ENCODE measurements around the gene KLK13.

KLK13 gene

GRCh38 chr19:51060336-51060735 is 4.6 kb downstream of the KLK13 start:
- no peak for DNase-seq

GRCh38 chr19:51059715-51060114 is 5.2 kb downstream of the KLK13 start:
- DNase-seq = no peak

GRCh38 chr19:51055866-51056265 is 9.0 kb downstream of the KLK13 start:
- no peak for DNase-seq

GRCh38 chr19:51047031-51047335 is 17.9 kb downstream of the KLK13 start:
- no peak for DNase-seq

- no peak for DNase-seq
These were observed 20.6 kb downstream of the KLK13 start for GRCh38 chr19:51044327-51044726.

GRCh38 chr19:51043497-51043896 is 21.4 kb downstream of the KLK13 start:
- no peak for DNase-seq

- no peak for DNase-seq
These were observed 24.7 kb downstream of the KLK13 start for GRCh38 chr19:51040151-51040550.

GRCh38 chr19:51036519-51036918 is 28.4 kb downstream of the KLK13 start:
- peak in 1 of 4 experiments; percentile 13 for DNase-seq

GRCh38 chr19:51034704-51035103 is 30.2 kb downstream of the KLK13 start, which contains the start of gene KLK12:
Gene KLK12, minus strand, starts transcription at chr19:51035002. Its CDS starts 381 bp downstream, at chr19:51034621.
- DNase-seq = no peak

- DNase-seq = no peak
These were observed 33.0 kb downstream of the KLK13 start for GRCh38 chr19:51031880-51032225.

- no peak for DNase-seq
These were observed 33.5 kb downstream of the KLK13 start for GRCh38 chr19:51031220-51031879.

GRCh38 chr19:51030631-51031030 is 34.3 kb downstream of the KLK13 start:
- DNase-seq = no peak

- no peak for DNase-seq
These were observed 35.2 kb downstream of the KLK13 start for GRCh38 chr19:51029718-51030117.

GRCh38 chr19:51027873-51028272 is 37.0 kb downstream of the KLK13 start:
- DNase-seq = no peak

- DNase-seq = no peak
These were observed 37.6 kb downstream of the KLK13 start for GRCh38 chr19:51027126-51027806.

GRCh38 chr19:51026554-51026831 is 38.4 kb downstream of the KLK13 start, which contains the start of gene KLK11:
Gene KLK11, minus strand, starts transcription at chr19:51026616. Its CDS starts 985 bp downstream, at chr19:51025631.
- DNase-seq = no peak

- DNase-seq = no peak
These were observed 38.9 kb downstream of the KLK13 start for GRCh38 chr19:51025809-51026553.

- DNase-seq = no peak
These were observed 39.5 kb downstream of the KLK13 start for GRCh38 chr19:51025401-51025800.

GRCh38 chr19:51024924-51025323 is 40.0 kb downstream of the KLK13 start:
- DNase-seq = no peak

- DNase-seq = no peak
These were observed 40.9 kb downstream of the KLK13 start for GRCh38 chr19:51023946-51024345.

GRCh38 chr19:51022526-51022925 is 42.4 kb downstream of the KLK13 start:
- no peak for DNase-seq

- peak; percentile 49 to 70 (median 64) for DNase-seq
These were observed 43.8 kb downstream of the KLK13 start for GRCh38 chr19:51020988-51021651.

- DNase-seq = no peak
These were observed 45.4 kb downstream of the KLK13 start, which contains the start of gene KLK10 for GRCh38 chr19:51019544-51019925. Gene KLK10, minus strand, starts transcription at chr19:51019709. Its CDS starts 579 bp downstream, at chr19:51019130.
